Cardiac septum (tissue), 1 donor: ENCODE data around the gene TTPAL. TPM values are rescaled to one million over a fixed set of nuclear protein-coding genes. Genes with fewer than 3 reads are reported as not detected.

ENCODE experiments used
- DNase-seq: peaks from one replicate; pipeline ENCODE4 v3.0.0-alpha.2; 2020; ENCODE audit warnings: low spot score
- intact Hi-C: fragments of 100-400 bp; cut with DNase I; formaldehyde crosslinking; loops from one replicate; pipeline ENCODE4 v1.14.0; 2022
- total RNA-seq: library from RNA; stranded (reverse); fragmentation: NEBNext Ultra II Directional; extraction: Animal tissue kit (Norgen Biotek cat#: 25700); gene quantifications from one replicate; pipeline ENCODE4 v1.2.1, GENCODE V29; 2021
- donor health status: DM: no; HTN: no; CAD: no.

The TTPAL gene
- total RNA-seq, 1 donor from 2014 or later, result 5.3 TPM

DNA sequence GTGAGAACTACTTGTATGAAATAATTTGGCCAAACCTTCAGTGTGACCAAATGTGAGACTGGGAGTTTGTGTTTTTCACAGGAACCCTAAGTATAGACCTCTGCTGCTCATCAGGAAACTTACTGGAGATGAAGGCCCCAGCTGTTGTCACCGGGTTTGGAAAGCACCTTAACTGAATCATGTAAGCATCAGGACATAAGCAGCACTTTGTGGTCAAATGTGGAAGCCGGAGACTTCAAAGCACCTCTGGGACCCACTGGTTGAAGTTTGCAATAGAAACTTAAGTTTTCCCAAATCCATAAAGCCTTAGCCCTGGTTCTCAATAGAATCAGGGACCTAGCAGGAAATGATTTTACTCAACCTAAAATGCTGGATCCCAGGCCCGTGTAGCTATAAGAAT, 14.3 kb downstream of the TTPAL start:
- intact Hi-C loops, result no loop called here
- DNase-seq, result no peak

DNA sequence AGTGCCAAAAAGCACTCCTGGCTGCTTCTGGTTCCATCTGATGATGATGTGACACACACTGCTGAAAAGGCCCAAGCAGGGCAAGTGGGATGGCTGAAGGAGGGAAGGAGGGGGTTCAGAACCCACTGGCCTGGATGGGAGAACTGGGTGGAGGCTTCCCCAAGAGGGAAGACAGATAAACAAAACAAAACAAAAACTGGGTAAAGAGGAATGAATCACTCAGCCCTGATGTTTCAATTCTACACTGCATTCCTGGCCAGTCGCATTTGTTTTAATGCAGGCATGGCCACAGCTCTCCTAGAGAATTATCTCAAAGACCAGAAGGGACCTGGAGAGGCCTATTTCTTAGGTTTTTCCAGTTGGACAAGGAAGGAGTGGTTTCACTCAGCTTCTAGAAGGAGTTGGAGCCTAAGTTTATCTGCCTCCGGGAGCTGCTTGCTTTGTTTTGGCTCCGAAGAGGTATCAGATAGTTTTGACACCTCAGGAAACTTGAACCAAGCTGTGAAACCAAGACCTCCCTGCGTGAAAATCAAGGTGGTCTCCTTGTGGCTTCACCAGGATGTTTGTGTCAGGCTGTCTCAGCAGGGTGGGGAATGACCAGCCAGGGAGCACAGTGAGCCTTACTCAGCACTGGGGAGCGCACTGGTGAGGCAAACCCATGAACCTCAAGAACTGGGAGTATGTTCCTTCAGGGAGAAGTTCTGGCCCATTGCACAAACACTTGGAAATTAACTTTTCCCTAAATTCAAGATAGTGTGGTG, 16.1 kb downstream of the TTPAL start:
- no peak for DNase-seq
- intact Hi-C loops, result no loop called here

- intact Hi-C loops, result no loop called here
- DNase-seq, result no peak
These were observed 18.6 kb downstream of the TTPAL start for GRCh38 chr20:44494266-44494665.

DNA sequence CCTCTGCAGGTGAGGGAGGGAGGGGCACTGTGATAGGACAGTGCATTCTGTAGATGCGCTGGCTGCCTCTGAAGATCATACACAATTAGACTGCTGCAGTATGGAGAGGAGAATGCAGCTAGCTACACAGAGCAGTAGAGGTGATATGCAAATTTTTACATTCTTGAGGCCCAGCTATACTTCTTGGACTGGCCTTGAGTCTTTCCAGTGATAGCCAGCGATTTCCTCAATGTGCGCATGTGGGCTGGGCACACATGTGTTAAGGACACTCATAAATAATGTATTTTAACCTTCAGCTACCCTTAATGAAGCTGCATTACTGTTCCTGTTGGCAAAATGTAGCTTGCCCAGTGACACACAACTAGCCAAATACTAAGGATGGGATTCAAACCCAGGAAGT, 19.0 kb downstream of the TTPAL start:
- intact Hi-C loops, result no loop called here
- DNase-seq, result no peak

DNA sequence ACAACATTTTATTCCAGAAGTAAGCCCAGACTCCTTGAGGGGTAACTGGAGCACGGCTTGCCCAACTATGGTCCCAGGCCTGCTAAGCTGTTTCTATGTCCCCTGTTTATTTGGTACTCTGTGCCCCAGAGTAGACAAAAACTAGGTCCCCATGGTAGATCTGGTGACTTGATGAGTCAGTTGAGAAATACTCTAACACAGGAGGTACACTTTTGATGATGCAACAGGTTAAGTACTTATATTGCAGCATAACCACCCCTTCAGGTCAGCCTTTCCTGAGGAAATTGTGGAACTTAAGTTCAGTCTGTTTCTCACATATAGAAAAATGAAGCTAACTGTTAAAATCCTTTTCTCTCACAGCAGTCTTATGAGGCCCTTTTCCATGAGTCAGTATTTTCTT, 19.6 kb downstream of the TTPAL start:
- intact Hi-C loops, result no loop called here
- no peak for DNase-seq

- intact Hi-C loops, result no loop called here
These were observed 20.3 kb downstream of the TTPAL start for GRCh38 chr20:44495802-44496481.

GRCh38 chr20:44496976-44497375, 21.3 kb downstream of the TTPAL start:
- intact Hi-C loops, result no loop called here
- no peak for DNase-seq

More at GRCh38 chr20:44495802-44496481, 20.3 kb downstream of the TTPAL start:
- DNase-seq, result no peak

- intact Hi-C loops, result no loop called here
- no peak for DNase-seq
These were observed 22.1 kb downstream of the TTPAL start for GRCh38 chr20:44497761-44498160.

DNA sequence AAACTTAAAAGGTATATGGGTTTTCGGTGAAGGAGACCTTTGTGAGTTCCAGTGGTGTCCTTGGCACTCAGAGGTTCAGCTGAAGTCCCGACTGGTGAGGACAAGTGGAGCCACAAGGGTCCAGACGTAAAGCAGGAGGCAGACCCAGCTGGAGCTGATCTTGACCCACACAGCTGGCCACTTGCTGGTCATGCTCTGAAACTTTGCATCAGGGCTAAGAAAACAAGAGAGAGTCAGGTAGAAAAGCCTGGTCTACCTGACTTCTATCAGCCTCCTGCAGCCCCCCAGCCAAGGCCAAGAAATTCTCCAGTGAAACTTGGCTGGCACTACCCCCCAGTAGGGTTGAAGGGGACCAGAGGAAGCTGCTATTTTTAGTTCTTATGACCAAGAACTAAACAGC, 24.5 kb downstream of the TTPAL start:
- intact Hi-C loops, result no loop called here

DNA sequence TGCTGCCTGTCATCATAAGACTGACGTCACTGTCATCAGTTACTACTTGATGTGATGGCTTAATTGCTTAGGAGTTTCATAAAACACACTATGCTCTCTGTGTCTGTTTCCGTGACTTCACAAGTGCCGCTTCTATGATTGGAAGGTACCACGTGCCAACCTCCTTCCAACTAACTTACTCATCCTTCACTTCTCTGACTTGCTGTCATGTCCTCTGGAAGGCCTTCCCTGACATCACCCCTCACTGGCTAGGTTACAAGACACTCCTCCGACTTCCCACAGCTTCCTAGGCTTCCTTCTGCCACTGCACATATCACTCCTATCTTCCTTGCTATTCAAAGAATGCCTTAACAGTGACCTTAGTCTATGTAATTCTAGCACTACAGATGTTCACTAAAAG, 25.8 kb downstream of the TTPAL start:
- intact Hi-C loops, result no loop called here
- no peak for DNase-seq

More for the DNA sequence above, 24.5 kb downstream of the TTPAL start:
- DNase-seq, result no peak

- intact Hi-C loops, result no loop called here
- no peak for DNase-seq
These were observed 27.3 kb downstream of the TTPAL start for GRCh38 chr20:44502968-44503367.

- no peak for DNase-seq
- intact Hi-C loops, result no loop called here
These were observed 29.0 kb downstream of the TTPAL start for GRCh38 chr20:44504402-44505307.

DNA sequence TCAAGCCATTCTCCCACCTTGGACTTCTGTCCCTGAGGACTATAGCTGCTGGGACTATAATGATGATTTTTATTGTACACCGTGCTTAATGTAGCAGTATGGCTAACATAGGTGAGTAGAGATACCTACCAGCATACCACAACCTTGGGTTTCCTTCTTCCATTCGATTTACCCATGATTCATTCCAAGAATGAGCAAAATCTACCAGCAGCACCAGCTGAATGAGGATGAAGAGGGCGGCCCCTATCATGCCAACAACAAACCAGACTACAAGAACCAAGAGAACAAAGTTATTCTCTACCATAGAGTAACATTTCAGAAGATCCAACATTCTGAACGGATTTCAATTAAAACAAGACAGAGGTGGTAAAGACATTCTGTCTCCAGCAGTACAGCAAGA, 34.1 kb downstream of the TTPAL start:
- intact Hi-C loops, result no loop called here
- DNase-seq, result no peak

- DNase-seq, result no peak
- intact Hi-C loops, result no loop called here
These were observed 38.2 kb downstream of the TTPAL start for GRCh38 chr20:44513871-44514270.

DNA sequence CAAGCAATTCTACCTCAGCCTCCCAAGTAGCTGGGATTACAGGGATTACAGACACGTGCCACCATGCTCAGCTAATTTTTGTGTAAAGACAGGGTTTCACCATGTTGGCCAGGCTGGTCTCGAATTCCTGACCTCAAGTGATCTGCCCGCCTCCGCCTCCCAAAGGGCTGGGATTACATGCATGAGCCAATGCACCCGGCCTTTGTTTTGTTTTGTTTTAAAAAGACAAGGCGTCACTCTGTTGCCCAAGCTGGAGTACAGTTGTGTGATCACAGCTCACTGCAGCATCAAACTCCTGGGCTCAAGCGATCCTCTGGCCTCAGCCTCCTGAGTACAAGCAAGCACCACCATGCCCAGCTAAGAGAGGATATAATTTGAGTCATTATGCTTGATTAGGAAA, 40.8 kb downstream of the TTPAL start:
- DNase-seq, result no peak
- intact Hi-C loops, result no loop called here

- no peak for DNase-seq
- intact Hi-C loops, result no loop called here
These were observed 41.8 kb downstream of the TTPAL start for GRCh38 chr20:44517454-44517853.

DNA sequence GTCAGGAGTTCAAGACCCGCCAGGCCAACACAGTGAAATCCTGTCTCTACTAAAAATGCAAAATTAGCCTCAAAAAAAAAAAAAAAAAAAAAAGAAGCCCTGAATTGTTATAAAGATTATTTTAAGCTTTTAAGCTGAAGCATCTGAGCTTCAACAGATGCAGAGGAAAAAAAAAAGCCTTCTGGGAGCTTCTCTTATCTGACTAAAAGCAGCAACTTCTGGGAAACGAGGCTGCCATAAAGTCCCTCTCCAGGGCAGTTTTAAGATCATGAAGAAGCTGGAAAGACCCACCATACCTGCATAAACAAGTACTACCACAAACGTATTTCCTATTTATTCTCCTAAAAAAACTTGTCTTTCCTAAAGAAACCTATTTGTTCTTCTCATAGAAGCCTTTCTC, 42.6 kb downstream of the TTPAL start:
- intact Hi-C loops, result no loop called here
- DNase-seq, result no peak

GRCh38 chr20:44520881-44521280, 45.2 kb downstream of the TTPAL start:
- intact Hi-C loops, result loop anchor here (5.0 kb wide), 1 partner anchor 44 kb away; the partner anchor contains the start of gene TTPAL
- DNase-seq, result no peak

GRCh38 chr20:44521484-44522481, 46.1 kb downstream of the TTPAL start, which contains the start of gene SERINC3:
TSS of gene SERINC3 (minus strand) at chr20:44522070. CDS start at chr20:44521951, 119 bp downstream.
- intact Hi-C loops, result loop anchor here (5.0 kb wide), 1 partner anchor 44 kb away; the partner anchor contains the start of gene TTPAL
- peak; percentile 98 for DNase-seq
